GM23338 (cell line): ENCODE measurements around the gene CPLANE1.
"Not testable (repeated sequence)": the region's sequence is repeated elsewhere in the genome, so short reads cannot be mapped to it uniquely, and the experiment has no call there.

Experiments
- CREB1 ChIP-seq: fragments of 250-450 bp; sonication (Bioruptor Pico); IDR thresholded peaks from 2 replicates; pipeline ENCODE4 v1.5.0; 2020; ENCODE audit warnings: low read depth, mild to moderate bottlenecking, moderate library complexity
- CTCF ChIP-seq, 2 experiments: fragments of 200-600 bp in 1 of 2; sonication (generic) in 1 of 2; conservative IDR thresholded peaks; 2 replicates each; pipeline versions ENCODE4 v1.5.1 to v1.6.1; 2016 to 2017; ENCODE audit warnings: antibody characterized with exemption in 2 of 2, low read depth in 2 of 2, mild to moderate bottlenecking in 2 of 2, moderate library complexity in 1 of 2
- EZH2 ChIP-seq: fragments of 200-600 bp; sonication (generic); IDR thresholded peaks from one replicate; pipeline ENCODE4 v1.8.0; 2017; ENCODE audit warnings: antibody characterized with exemption, mild to moderate bottlenecking, low read depth; ENCODE audit not compliant: unreplicated experiment
- EZH2phosphoT487 ChIP-seq: fragments of 200-600 bp; sonication (generic); IDR thresholded peaks from one replicate; pipeline ENCODE4 v1.8.1; 2018; ENCODE audit warnings: antibody characterized with exemption; ENCODE audit not compliant: unreplicated experiment
- POLR2AphosphoS5 ChIP-seq: IDR thresholded peaks from 2 replicates; pipeline ENCODE4 v1.6.1; 2016; ENCODE audit warnings: antibody characterized with exemption, low read depth
- REST ChIP-seq: IDR thresholded peaks from one replicate; pipeline ENCODE4 v1.6.1; 2018; ENCODE audit warnings: antibody characterized with exemption; ENCODE audit not compliant: unreplicated experiment
- ZNF462 ChIP-seq: fragments of 250-450 bp; sonication (Bioruptor Pico); IDR thresholded peaks from 2 replicates; pipeline ENCODE4 v1.5.0; 2020; ENCODE audit warnings: mild to moderate bottlenecking, moderate library complexity

GRCh38 chr5:37219384-37219783 is 29.8 kb downstream of the CPLANE1 start:
- not testable (repeated sequence) for TF ChIP-seq EZH2; EZH2phosphoT487; CTCF (conservative IDR thresholded peaks at IDR 0.05; ENCODE audit: low read depth in 2 of 2); POLR2AphosphoS5; REST; CREB1 (CRISPR knock-in tag); ZNF462 (CRISPR knock-in tag)
